Islet of Langerhans (tissue), 1 donor: ENCODE results near the gene KRTAP17-1.
"Not testable (repeated sequence)": the region's sequence is repeated elsewhere in the genome, so short reads cannot be mapped to it uniquely, and the experiment has no call there.

Experiments
- FAIRE-seq: peaks from one replicate; lab custom pipeline; 2011; peaks lifted over from hg19 to GRCh38; lab: Jason Lieb, UNC

KRTAP17-1 gene

DNA sequence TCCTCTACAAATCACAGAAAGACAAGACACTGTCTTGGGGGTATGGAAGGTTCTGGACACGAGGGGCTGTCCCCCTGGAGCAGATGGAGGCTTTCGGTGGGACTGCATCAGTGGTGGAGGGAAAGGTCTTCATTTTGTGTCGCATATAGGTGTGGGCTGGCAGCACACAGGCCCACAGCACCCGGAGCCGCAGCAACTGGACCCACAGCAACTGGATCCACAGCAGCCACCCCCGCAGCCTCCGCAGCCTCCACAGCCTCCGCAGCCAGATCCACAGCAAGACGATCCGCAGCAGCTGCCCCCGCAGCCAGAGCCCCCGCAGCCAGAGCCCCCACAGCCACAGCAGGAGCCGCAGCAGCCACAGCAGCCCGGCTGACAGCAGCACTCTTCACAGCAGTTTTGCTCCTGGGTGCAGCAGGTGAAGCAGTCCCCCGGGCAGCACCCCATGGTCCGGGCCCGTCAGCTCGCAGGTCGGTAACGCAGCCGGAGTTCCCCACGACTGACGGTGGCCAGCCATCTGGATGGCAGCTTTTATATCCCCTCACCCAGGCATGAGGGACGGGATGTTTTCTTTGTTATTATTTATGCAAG is at the start of gene KRTAP17-1:
TSS of gene KRTAP17-1 (minus strand) at position 507 of the 591 bp plus-strand sequence. CDS start at position 447, 60 bp downstream.
- no peak for FAIRE-seq

DNA sequence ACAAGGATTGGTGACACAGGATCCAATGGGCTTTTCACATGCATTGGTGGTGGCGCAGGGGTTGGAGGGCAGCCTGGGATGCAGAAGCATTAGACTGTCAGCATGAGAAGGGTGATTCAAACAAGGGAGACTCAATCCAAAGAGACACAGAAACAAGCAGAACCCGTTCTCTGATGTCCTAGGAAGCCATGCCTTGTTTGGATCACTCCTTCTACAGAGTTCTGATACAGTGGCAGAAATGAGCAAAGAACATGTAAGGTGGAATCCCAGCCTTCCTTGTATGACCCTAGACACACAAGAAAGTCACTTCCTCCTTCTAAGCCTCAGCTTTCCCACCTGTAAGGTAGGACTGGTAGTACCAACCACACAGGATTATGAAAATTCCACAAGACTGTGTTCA is 48.4 kb upstream of the KRTAP17-1 start:
- FAIRE-seq, result no peak

DNA sequence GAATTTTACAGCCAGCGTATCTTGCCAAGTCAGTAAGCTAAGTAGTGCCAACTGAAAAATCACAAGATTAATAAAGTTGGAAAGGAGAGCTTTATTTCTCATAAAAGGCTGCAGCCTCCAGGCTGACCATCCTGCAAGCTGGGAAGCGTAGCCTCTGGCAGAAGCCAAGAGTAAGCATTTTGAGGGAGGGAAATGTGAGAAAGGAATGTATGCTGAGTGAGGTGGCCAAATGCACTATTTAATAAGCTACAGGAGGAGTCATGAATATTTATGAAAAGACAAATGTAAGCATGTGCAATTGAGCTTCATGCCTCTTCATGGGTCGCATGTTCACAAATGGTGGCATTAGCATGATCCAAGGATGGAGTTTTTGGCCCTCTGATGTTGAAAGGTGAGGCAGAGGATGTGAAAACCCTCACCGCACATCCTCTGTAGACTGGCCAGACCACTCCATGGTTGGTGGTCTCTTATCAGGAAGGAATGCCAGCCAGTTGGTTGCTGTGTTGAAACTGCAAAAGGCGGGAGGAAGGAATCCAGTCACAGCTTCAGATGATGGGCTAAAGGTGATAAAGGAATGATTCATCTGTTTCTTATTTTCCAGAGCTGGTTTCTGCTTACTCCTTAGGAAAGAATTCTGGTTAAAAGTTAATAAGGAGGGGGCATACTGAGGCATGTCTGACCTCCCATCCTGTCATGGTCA is 44.9 kb upstream of the KRTAP17-1 start:
- FAIRE-seq, result no peak

GRCh38 chr17:41354536-41354935 is 39.0 kb upstream of the KRTAP17-1 start:
- no peak for FAIRE-seq

GRCh38 chr17:41352597-41353366 is 37.3 kb upstream of the KRTAP17-1 start:
- FAIRE-seq, result no peak

- no peak for FAIRE-seq
Measured at GRCh38 chr17:41351177-41351576, 35.7 kb upstream of the KRTAP17-1 start.

DNA sequence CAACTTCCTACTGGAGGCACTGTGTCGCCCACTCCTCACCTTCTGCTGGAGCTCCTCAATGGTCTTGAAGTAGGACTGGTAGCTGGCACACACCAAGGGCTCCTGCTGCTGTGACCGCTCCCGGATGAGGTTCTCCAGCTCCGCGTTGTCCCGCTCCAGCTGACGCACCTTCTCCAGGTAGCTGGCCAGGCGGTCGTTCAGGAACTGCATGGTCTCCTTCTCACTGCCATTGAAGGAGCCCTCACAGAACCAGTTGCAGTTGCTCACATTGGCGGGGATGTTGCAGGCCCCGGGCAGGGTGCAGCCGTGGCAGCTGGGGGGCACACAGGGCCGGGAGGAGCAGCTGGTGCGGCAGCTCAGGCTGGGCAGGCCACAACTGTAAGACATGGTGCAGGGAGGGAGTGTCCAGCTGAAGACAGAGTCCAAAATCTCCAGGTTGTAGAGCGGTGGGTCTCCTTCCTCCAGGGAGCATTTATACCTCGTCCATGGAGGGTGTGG is 34.9 kb upstream of the KRTAP17-1 start, which contains the start of gene KRT33A:
TSS of gene KRT33A (minus strand) at position 448 of the 498 bp plus-strand sequence. CDS start at position 387, 61 bp downstream.
- not testable (repeated sequence) for FAIRE-seq

DNA sequence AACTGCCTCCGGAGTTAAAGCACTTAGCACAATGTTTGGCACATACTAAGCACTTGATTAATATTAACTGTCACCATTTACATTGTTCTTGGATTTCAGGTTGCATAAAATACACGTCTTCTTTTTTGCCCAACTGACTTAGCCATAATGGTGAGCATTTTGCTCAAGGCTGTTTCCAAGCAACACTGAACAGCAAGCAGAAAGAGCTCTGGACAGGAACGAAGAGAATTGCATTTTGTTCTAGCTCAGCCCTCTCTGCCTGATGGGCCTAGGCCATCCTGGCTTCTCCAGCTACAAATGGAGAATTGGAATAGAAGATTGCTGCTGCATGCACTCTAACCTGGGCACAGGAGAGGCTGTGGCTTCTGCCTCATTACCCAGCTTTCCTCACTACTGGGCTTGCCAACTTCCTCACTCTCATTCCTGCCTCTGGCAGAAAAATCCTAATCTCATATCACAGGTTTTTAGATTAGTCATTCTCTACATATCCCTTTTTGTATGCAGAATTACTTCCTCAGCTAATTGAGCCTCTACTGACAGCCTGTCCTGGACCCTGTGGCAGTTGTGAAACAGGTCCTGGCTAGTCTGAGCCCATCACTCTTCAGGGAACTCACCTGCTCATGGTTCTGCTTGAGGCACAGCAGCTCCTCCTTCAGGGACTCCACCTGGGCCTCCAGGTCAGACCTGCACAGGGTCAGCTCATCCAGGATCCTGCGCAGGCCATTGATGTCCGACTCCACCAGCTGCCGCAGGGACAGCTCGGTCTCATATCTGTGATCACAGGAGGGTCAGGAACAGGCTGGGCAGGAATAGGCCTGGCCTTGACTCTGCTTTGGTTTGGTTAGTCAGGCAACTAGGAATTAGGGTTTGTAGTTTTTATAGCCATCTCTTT is 32.6 kb upstream of the KRTAP17-1 start:
- FAIRE-seq, result peak; percentile 98

DNA sequence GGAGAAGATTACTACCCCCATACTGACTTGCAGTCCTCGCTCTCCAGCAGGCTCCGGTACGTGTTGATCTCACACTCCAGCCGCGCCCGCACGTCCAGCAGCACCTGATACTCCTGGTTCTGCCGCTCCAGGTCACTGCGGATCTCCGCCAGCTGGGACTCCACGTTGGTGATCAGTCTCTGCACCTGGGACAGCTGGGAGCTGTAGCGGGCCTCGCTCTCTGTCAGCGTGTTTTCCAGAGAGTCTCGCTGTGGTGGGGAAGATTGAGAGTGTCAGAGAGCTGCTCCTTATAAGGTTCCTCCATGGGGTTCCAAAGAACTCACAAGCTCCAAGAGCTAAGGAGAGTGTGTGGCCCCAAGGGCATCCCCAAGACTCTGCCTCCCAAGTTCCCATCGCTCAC is 30.9 kb upstream of the KRTAP17-1 start:
- FAIRE-seq, result not testable (repeated sequence)

- no peak for FAIRE-seq
Measured at GRCh38 chr17:41345992-41346391, 30.5 kb upstream of the KRTAP17-1 start.

DNA sequence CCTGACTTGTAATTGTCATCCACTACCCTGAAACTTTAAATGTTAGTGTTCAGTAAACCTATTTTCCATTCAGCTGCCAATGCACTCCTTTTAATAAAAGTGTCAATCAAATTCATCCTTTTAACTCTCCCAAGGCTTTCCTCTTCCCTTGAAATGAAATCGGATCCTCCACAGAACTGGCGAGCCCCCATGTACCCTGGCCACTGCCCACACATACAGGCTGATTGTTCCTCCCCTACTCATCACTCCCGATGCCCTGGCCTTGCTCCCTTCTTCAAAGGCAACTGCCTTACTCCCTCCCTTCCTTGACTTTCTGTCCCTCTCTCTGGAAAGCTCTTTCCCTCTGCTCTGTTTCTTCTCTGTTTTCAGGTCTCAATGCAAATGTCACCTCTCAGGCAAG is 27.5 kb upstream of the KRTAP17-1 start:
- no peak for FAIRE-seq

- no peak for FAIRE-seq
Measured at GRCh38 chr17:41340934-41341861, 25.7 kb upstream of the KRTAP17-1 start.

DNA sequence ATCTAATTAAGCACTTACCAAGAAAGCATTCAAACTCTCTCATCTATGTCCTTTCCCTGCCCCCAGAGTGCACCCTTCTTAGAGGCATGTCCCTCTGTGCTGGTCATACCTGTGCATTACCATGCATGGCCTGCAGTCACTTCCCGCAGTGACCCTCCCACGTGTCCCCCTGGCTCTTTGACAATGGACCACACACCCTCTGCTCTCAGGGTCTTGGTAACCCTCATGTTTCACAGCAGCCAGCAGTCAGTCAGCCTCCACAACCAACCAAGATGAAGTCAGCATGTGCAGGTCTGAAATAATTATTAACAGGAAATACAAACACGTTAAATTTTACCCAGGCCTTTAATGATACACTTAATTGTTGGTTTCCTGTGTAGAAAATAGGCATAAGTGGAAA is 25.0 kb upstream of the KRTAP17-1 start:
- no peak for FAIRE-seq

- FAIRE-seq, result no peak
Measured at GRCh38 chr17:41339571-41340172, 24.2 kb upstream of the KRTAP17-1 start.

DNA sequence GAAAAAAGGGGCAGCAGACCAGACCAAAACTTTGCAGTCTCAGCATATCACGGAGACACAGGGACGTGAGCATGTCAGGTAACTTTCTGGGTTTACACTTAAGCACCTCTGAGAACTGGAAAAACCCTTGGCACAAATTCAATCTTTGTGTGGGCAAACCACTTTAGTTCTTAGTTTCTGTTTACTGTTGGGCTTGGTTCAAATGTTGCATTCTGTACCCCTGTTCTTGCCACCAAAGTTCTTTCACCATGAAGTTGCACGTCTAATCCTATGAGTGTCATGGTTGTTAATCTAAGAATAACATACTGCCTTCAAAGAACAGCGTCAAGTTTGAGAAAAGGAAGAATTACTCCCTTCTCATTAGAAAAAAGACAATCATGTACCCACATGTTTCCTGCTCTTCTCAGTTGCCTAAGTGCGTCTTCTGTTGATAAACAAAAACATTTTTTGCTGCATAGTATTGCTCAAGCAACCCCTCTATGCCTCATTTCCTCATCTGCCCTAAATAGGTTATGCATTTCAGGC is 23.5 kb upstream of the KRTAP17-1 start:
- no peak for FAIRE-seq

DNA sequence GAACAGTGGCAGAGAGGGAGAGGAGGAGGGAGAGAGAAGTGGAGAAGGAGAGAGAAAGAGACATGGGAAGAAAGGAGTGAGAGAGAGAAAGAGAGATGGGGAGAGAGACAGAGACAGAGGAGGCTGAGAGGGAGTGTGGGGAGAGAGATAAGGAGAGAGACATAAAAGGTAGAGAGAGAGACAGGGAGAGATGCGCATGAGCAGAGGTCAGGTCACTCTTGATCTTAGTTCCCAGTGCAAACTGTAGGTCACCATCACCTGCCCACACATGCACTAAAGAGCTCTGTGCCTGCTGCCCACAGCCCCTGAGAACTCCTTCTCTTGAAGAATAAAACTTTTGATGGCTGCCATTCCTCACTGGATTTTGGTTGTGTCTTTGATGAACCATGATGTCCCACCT is 20.2 kb upstream of the KRTAP17-1 start:
- no peak for FAIRE-seq

DNA sequence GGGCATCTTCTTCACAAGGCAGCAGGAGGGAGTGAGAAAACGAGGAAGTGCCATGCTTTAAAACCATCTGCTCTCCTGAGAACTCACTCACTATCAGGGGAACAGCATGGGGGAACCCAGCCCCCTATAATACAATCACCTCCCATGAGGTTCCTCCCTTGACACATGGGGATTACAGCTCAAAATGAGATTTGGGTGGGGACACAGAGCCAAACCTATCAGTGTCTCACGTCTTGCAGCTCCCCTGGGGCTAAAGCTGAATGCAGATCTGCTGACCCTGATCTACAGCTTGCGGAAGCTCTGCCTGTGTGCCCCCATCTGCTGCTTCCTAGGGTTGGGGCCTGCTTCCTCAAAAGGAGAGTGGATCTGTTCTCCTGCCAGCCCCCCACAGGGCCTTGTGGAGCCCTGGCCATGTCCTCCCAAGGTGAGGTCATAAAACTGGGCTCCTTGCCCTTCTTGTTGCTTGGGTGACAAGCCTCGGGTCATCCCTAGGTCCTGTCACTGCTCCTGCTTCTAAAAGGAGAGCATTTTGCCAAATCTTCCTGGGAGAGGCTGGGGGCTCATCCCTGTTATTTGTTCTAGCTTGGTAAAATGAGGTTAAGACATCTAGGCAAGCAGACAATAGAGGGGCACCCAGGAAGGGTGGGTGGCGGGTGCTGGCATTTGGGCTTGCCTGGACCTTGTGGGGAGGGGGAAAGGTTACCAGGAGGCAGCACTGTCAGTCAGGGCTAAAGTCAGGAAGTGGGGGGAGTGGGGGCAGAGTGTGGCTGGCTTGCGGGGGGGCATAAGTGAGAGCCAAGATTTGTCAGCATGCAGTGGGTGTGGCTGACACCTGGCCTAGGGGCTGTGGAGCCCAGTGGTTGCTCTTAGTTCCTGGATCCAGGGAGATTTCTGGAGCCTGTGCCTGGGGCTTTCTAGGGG is 19.1 kb upstream of the KRTAP17-1 start:
- no peak for FAIRE-seq

DNA sequence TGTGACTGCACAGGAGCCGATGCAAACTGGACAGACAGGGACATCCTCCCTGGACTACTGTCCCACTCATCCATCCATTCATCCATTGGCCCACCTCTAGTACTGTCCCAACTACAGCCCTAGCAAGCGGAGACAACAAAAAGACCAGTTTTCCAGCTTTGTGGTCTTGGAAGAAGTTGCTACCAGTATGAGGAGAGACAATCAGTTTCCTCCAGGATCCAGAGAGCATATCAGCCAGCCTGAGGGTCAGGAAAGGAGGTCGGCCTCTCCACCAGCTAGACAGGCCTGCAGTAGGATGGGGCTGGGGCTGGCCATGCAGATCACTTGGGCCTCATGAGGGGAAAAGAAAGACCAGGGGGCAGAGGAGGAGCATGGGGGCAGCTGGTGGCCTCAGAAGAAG is 18.3 kb upstream of the KRTAP17-1 start:
- no peak for FAIRE-seq

- no peak for FAIRE-seq
Measured at GRCh38 chr17:41333098-41333497, 17.6 kb upstream of the KRTAP17-1 start.
